ENCODE results near the gene KAZALD1. TPM values are rescaled to one million over a fixed set of nuclear protein-coding genes. Genes with fewer than 3 reads are reported as not detected.

KAZALD1 gene
- total and polyA plus RNA-seq, 4 donors: 4.1 to 12.1 (median 7.4) TPM

DNA sequence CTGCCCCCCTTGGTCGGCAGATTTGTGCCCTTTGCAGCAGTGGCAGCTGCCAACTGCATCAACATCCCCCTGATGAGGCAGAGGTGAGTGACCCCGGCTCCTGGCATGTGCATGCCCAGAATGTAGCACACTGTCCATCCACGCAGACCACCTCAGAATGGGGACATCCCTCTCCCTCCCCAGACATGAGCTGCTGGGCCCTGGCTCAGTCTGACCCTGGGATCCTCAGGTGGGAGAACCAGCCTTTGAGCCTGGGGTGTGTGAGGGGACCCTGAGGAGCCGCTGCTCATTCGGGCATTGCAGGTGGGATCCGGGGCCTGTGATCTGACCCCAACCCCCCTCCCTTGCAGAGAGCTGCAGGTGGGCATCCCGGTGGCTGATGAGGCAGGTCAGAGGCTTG lies 25.1 kb upstream of the KAZALD1 start:
- ATAC-seq (ENCODE audit: insufficient read depth, low FRiP score) (no peak), DNase-seq (no peak)
- Histone ChIP-seq H3K9ac (ENCODE audit: insufficient read depth in 1 of 2, low read length in 2 of 2) (no peak overlapping the region), H3K27me3 (ENCODE audit: control insufficient read depth in 3 of 3, insufficient read depth in 3 of 3, low read length in 2 of 3) (no peaks in the 10 kb centered on the region), H3K9me3 (ENCODE audit: control insufficient read depth in 4 of 4, insufficient read depth in 3 of 4, low read length in 3 of 4) (no peaks in the 10 kb centered on the region), H3K4me3 (no peak overlapping the region), H3K36me3 (ENCODE audit: control insufficient read depth in 4 of 4, insufficient read depth in 4 of 4, low read length in 4 of 4) (peaks cover 8 to 40% (median 17%) of the 10 kb centered on the region in 4 donors), H3K4me1 (ENCODE audit: control insufficient read depth in 5 of 5, insufficient read depth in 5 of 5, low read length in 5 of 5) (peaks cover 0 to 14% (median 0%) of the 10 kb centered on the region in 5 donors), H3K27ac (ENCODE audit: low read depth in 1 of 2, low read length in 1 of 2) (no peak overlapping the region)
- TF ChIP-seq, protein P1, sequence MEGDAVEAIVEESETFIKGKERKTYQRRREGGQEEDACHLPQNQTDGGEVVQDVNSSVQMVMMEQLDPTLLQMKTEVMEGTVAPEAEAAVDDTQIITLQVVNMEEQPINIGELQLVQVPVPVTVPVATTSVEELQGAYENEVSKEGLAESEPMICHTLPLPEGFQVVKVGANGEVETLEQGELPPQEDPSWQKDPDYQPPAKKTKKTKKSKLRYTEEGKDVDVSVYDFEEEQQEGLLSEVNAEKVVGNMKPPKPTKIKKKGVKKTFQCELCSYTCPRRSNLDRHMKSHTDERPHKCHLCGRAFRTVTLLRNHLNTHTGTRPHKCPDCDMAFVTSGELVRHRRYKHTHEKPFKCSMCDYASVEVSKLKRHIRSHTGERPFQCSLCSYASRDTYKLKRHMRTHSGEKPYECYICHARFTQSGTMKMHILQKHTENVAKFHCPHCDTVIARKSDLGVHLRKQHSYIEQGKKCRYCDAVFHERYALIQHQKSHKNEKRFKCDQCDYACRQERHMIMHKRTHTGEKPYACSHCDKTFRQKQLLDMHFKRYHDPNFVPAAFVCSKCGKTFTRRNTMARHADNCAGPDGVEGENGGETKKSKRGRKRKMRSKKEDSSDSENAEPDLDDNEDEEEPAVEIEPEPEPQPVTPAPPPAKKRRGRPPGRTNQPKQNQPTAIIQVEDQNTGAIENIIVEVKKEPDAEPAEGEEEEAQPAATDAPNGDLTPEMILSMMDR (IDR thresholded peaks at IDR 0.05; ENCODE audit: control extremely low read depth, extremely low read depth): no peak
- 81 to 83% methylated on average over 7 of the region's 7 CpGs for WGBS, 2 donors

DNA sequence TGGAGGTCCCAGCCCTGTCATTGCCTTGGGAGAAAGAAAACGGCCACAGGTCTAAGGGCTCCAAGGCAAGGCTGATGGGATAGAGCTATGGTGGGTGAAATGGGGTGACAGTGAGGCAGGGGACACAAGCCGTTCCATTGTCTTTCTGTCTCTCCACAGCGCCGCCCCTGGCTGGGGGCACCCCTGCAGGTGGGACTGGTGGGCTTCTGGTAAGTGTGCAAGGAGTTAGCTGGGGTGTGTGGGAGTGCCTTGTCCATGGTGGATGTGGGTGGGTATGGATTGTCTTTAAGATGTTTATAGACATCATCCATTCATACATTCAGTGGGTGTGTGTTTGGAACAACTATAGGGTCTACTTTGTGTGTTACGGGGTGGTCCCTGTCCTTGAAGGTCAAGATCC lies 23.3 kb upstream of the KAZALD1 start:
- WGBS, 2 donors: 80 to 85% methylated on average over 5 of the region's 5 CpGs
- Histone ChIP-seq H3K27ac (ENCODE audit: low read depth in 1 of 2, low read length in 1 of 2) (no peak overlapping the region), H3K4me1 (ENCODE audit: control insufficient read depth in 5 of 5, insufficient read depth in 5 of 5, low read length in 5 of 5) (peaks cover 0 to 14% (median 2%) of the 10 kb centered on the region in 5 donors), H3K4me3 (no peak overlapping the region), H3K27me3 (ENCODE audit: control insufficient read depth in 3 of 3, insufficient read depth in 3 of 3, low read length in 2 of 3) (no peaks in the 10 kb centered on the region), H3K36me3 (ENCODE audit: control insufficient read depth in 4 of 4, insufficient read depth in 4 of 4, low read length in 4 of 4) (peaks cover 8 to 40% (median 17%) of the 10 kb centered on the region in 4 donors), H3K9me3 (ENCODE audit: control insufficient read depth in 4 of 4, insufficient read depth in 3 of 4, low read length in 3 of 4) (no peaks in the 10 kb centered on the region), H3K9ac (ENCODE audit: insufficient read depth in 1 of 2, low read length in 2 of 2) (no peak overlapping the region)
- ATAC-seq (ENCODE audit: insufficient read depth, low FRiP score): no peak
- DNase-seq: no peak
- TF ChIP-seq, protein P1 (IDR thresholded peaks at IDR 0.05; ENCODE audit: control extremely low read depth, extremely low read depth): no peak

DNA sequence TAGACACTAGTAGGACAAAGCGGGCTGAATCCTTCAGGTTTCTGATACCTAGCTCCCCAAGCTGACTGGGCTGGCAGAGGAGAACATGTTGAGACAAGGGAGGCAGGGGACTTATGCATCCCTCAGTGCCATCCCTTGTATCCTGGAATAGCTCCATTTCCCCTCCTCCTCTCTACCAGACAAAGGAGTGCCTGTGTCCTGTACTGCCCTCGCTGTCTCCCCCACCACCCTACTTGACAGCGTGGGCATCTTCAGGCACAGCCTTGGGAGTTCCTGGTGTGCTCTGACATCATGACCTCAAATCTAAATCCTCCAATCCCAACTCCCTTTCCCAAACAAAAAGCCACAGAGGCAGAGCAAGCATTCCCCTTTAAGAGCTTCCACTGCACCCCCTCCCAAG lies 21.7 kb upstream of the KAZALD1 start:
- Histone ChIP-seq H3K4me3 (no peak overlapping the region), H3K27ac (ENCODE audit: low read depth in 1 of 2, low read length in 1 of 2) (no peak overlapping the region), H3K4me1 (ENCODE audit: control insufficient read depth in 5 of 5, insufficient read depth in 5 of 5, low read length in 5 of 5) (peaks cover 0 to 20% (median 2%) of the 10 kb centered on the region in 5 donors), H3K9me3 (ENCODE audit: control insufficient read depth in 4 of 4, insufficient read depth in 3 of 4, low read length in 3 of 4) (no peaks in the 10 kb centered on the region), H3K9ac (ENCODE audit: insufficient read depth in 1 of 2, low read length in 2 of 2) (no peak overlapping the region), H3K36me3 (ENCODE audit: control insufficient read depth in 4 of 4, insufficient read depth in 4 of 4, low read length in 4 of 4) (peaks cover 4 to 40% (median 13%) of the 10 kb centered on the region in 4 donors), H3K27me3 (ENCODE audit: control insufficient read depth in 3 of 3, insufficient read depth in 3 of 3, low read length in 2 of 3) (no peaks in the 10 kb centered on the region)
- ATAC-seq (ENCODE audit: insufficient read depth, low FRiP score) (no peak), DNase-seq (no peak)
- WGBS, 2 donors: 96 to 97% methylated on average over 3 of the region's 3 CpGs
- TF ChIP-seq, protein P1 (IDR thresholded peaks at IDR 0.05; ENCODE audit: control extremely low read depth, extremely low read depth): no peak

DNA sequence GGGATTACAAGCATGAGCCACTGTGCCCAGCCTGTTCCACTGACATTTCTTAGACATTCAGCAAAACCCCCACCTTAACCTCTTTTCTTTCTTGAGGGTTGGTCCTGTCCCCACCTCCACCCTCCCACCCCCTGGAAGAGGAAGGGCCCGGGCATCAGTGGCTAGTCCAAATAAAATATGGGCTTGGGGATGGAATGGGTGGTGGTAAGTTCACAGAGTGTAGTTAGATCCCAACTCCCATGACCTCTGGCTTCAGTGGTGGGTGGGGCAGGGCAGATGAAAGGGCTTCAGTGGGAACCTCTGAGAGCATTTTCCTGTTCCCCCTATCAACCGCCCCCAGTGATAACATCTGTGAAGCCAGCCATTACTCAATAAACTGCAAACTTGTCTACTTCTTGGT lies 20.9 kb upstream of the KAZALD1 start:
- peaks cover 0 to 20% (median 2%) of the 10 kb centered on the region in 5 donors for H3K4me1 ChIP-seq (ENCODE audit: control insufficient read depth in 5 of 5, insufficient read depth in 5 of 5, low read length in 5 of 5)
- WGBS, 2 donors: 38 to 39% methylated on average over 2 of the region's 2 CpGs
- ATAC-seq (ENCODE audit: insufficient read depth, low FRiP score) (no peak), DNase-seq (no peak)
- peaks cover 4 to 34% (median 11%) of the 10 kb centered on the region in 4 donors for H3K36me3 ChIP-seq (ENCODE audit: control insufficient read depth in 4 of 4, insufficient read depth in 4 of 4, low read length in 4 of 4)
- no peaks in the 10 kb centered on the region for H3K9me3 ChIP-seq (ENCODE audit: control insufficient read depth in 4 of 4, insufficient read depth in 3 of 4, low read length in 3 of 4)
- no peak overlapping the region for H3K4me3 ChIP-seq
- TF ChIP-seq, protein P1 (IDR thresholded peaks at IDR 0.05; ENCODE audit: control extremely low read depth, extremely low read depth): no peak
- no peak overlapping the region for H3K9ac ChIP-seq (ENCODE audit: insufficient read depth in 1 of 2, low read length in 2 of 2)
- H3K27ac ChIP-seq (ENCODE audit: low read depth in 1 of 2, low read length in 1 of 2): no peak overlapping the region
- peaks cover 0 to 6% (median 4%) of the 10 kb centered on the region in 3 donors for H3K27me3 ChIP-seq (ENCODE audit: control insufficient read depth in 3 of 3, insufficient read depth in 3 of 3, low read length in 2 of 3)
